ENCODE data around the gene SRGAP2C.
"Not testable (repeated sequence)": the region's sequence is repeated elsewhere in the genome, so short reads cannot be mapped to it uniquely, and the experiment has no call there.

DNA sequence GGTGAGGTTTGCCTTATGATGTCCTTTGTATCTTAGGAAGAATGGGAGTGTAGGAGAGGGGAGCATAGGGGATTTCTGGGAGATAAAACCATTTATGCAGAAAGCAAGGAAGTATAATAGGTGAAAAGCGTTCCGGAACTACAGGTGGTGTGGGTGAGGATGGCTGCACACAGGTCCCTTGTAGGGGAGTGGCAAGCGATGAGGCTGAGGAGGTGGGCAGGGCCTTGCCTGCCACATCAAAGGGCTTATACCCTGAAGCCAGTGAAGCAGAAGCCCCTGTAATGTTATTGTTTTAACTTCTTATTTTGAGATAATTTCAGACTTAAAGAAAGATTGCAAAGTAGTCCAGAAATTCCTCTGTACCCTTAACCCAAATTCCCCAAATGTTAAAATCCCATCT, 159.6 kb downstream of the SRGAP2C start:
- TF ChIP-seq, protein P1, sequence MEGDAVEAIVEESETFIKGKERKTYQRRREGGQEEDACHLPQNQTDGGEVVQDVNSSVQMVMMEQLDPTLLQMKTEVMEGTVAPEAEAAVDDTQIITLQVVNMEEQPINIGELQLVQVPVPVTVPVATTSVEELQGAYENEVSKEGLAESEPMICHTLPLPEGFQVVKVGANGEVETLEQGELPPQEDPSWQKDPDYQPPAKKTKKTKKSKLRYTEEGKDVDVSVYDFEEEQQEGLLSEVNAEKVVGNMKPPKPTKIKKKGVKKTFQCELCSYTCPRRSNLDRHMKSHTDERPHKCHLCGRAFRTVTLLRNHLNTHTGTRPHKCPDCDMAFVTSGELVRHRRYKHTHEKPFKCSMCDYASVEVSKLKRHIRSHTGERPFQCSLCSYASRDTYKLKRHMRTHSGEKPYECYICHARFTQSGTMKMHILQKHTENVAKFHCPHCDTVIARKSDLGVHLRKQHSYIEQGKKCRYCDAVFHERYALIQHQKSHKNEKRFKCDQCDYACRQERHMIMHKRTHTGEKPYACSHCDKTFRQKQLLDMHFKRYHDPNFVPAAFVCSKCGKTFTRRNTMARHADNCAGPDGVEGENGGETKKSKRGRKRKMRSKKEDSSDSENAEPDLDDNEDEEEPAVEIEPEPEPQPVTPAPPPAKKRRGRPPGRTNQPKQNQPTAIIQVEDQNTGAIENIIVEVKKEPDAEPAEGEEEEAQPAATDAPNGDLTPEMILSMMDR (IDR thresholded peaks at IDR 0.05), result not testable (repeated sequence)
- TF ChIP-seq EP300 (IDR thresholded peaks at IDR 0.05), result not testable (repeated sequence)
